Cardiac septum (tissue), 1 donor: ENCODE measurements around the gene RAI14. TPM values are rescaled to one million over a fixed set of nuclear protein-coding genes. Genes with fewer than 3 reads are reported as not detected.
A peak's percentile ranks its signal among the peaks of the same experiment; 100 is the strongest.

Experiments
- DNase-seq: peaks from one replicate; pipeline ENCODE4 v3.0.0-alpha.2; 2020; ENCODE audit warnings: low spot score
- intact Hi-C: fragments of 100-400 bp; cut with DNase I; formaldehyde crosslinking; loops from one replicate; pipeline ENCODE4 v1.14.0; 2022
- long read RNA-seq: library from polyadenylated mRNA; unstranded; transcript quantifications from one replicate; pipeline ENCODE4 v2.0.0, GENCODE V29; 2021
- total RNA-seq: library from RNA; stranded (reverse); fragmentation: NEBNext Ultra II Directional; extraction: Animal tissue kit (Norgen Biotek cat#: 25700); gene quantifications from one replicate; pipeline ENCODE4 v1.2.1, GENCODE V29; 2021
- donor health status: DM: no; HTN: no; CAD: no.

The RAI14 gene
- 17.5 TPM for total RNA-seq
- long read RNA-seq, full-length matches to known transcripts = 9 of 17 reads
- long read RNA-seq, partial matches to known transcripts = 2 of 17 reads
- long read RNA-seq, other reads (novel, unspliced or antisense) = 6 of 17 reads

GRCh38 chr5:34656001-34656699 is at the start of gene RAI14:
RAI14 (plus strand) TSS chr5:34656328; CDS start chr5:34686920, 30,592 bp downstream.
- intact Hi-C loops = loop anchor here (5.0 to 10.0 kb wide), 4 partner anchors 91 to 181 kb away; partner anchors contain the start of gene TTC23L
- peak; percentile 89 for DNase-seq

DNA sequence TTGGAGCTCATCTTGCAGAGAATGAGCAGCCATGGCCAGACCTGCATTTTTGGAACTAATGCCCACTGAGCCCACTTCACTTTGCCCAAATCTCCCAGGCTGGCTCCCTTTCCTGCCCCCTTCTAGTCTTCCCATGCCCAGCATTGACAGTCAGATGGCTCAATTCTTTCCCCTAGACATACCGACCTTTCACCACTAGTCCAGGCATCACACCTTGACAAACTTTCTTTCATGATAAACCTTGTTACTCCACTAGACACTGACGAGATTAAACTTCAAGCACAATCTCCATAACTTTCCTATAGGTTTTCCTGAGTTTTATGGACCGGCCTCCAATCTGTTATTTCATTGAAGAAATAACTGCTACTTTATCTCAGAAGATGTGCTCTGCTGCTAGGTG is 47.8 kb upstream of the RAI14 start:
- intact Hi-C loops = no loop called here
- DNase-seq = no peak

GRCh38 chr5:34608859-34609648 is 47.1 kb upstream of the RAI14 start:
- DNase-seq = no peak
- intact Hi-C loops = no loop called here

- intact Hi-C loops = no loop called here
- no peak for DNase-seq
Measured at GRCh38 chr5:34609951-34610441, 46.1 kb upstream of the RAI14 start.

DNA sequence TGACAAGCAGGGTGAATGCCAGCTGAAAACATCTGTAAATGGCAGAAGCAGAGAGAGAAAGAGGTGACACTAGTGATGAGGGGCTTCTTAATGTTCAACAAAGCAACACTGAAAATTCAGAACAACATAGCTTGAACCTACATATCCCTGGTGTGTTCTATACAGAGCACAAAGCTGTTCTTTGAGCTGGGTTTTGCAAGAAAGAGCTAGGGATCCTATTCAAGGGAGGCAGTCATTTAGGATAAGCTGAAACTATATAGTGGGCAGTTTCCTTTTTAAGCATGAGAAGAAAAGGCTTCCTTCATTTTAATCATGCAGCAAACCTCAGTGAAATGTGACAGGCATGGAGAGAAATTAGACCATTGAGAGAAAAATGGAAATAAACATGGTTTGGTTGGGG is 45.6 kb upstream of the RAI14 start:
- no peak for DNase-seq
- intact Hi-C loops = no loop called here

DNA sequence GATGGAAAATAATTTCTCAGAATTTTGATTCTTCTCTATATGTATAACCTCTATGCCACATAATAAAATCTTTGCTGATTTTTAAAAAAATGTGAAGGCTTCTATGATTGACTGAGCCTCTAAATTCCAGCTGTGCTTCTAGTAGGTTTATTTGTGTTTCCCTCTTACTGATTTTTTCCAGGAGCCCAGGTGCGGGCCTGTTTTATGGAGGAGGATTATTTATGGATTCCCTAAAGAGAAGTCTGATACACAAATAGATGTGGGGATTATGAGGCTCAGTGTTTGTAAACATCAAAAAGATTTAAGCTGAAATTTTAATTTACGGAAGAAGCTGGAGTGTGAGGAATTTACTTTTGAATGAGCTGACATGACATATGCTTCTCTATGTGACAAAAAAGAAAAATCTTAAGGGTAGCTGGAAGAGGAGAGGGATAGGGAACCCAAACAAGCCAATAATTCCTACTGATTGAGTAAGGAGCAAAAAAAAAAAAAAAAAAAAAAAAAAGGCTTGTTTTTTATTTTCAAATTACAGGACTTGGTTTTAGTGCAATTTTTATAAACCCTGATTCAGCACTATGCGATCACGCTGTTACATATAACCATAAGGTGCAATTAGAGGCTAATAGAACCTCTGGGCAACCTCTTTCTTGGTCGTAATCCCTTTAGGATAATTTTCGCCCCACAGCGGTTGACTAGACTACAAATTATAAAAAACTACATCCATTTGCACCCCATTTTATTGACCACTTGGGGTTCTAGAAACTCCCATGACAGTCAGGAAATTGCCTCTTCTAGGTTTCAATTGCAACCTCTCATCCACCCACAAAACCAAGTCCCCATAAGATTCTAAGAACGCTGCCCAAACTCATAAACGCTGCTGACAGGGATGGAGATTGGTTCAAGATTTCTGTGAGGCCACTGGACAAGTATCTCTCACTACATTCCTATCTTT is 44.4 kb upstream of the RAI14 start:
- intact Hi-C loops = no loop called here
- no peak for DNase-seq

GRCh38 chr5:34616651-34617050 is 39.5 kb upstream of the RAI14 start:
- intact Hi-C loops = no loop called here
- no peak for DNase-seq

- no peak for DNase-seq
- intact Hi-C loops = no loop called here
Measured at GRCh38 chr5:34618371-34619065, 37.6 kb upstream of the RAI14 start.

- intact Hi-C loops = no loop called here
- DNase-seq = no peak
Measured at GRCh38 chr5:34620185-34620584, 35.9 kb upstream of the RAI14 start.

DNA sequence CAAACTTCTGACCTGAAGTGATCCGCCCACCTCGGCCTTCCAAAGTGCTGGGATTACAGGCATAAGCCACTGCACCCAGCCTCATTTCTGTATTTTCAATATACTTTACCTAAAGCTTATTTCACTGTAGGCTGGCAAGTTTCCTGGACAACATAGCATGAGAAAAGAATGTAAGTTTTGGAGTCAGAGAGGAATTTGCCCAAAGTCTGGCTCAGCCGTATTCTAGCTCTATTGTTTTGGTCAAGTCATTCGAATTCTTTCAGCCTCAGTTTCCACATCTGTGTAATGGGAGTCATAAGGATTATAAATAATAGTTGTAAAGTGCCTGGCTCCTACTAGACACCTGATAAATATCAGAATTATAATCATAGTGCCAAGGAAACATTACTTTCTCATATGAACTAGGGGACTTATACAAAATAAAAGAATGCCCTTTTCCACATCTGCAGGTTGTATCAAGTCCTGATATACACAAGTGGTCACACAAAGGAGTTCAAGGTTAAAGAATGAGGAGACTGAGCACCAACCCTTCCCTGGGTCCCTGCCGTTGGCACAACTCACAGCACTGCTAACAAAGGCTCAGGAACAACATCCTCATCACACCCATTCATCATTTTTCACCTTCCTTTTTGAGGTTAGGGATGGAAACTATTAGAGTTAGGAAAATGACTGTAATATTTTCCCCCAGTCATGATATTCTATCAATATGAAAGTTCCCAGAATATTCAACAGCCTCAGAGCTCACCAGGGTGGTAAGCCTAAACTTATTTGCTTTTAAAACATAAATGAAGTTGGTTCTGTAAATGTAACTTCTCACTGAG is 34.6 kb upstream of the RAI14 start:
- intact Hi-C loops = no loop called here
- no peak for DNase-seq

- intact Hi-C loops = no loop called here
- no peak for DNase-seq
Measured at GRCh38 chr5:34622098-34622400, 34.1 kb upstream of the RAI14 start.

DNA sequence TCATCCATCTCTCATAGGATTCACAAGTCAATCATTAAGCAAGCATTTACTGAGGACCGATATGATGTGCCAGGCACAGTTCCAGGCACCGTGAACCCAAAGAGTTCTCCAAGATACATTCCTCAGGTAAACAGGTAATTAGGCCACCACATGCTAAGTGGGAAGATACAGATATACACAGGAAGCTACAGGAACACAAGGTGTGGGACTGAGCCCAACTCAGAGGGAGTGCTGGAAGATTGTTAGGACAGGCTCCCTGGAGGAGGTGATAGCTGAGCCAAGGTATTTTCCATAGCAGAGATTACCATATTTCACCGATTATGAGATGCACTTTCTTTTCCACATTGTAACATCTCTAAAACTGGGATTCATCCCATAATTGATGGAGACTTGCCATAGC is 31.4 kb upstream of the RAI14 start:
- DNase-seq = no peak
- intact Hi-C loops = no loop called here

GRCh38 chr5:34625246-34625645 is 30.9 kb upstream of the RAI14 start:
- no peak for DNase-seq
- intact Hi-C loops = no loop called here

GRCh38 chr5:34626036-34626435 is 30.1 kb upstream of the RAI14 start:
- intact Hi-C loops = no loop called here
- no peak for DNase-seq

GRCh38 chr5:34626751-34627150 is 29.4 kb upstream of the RAI14 start:
- intact Hi-C loops = no loop called here
- DNase-seq = no peak

DNA sequence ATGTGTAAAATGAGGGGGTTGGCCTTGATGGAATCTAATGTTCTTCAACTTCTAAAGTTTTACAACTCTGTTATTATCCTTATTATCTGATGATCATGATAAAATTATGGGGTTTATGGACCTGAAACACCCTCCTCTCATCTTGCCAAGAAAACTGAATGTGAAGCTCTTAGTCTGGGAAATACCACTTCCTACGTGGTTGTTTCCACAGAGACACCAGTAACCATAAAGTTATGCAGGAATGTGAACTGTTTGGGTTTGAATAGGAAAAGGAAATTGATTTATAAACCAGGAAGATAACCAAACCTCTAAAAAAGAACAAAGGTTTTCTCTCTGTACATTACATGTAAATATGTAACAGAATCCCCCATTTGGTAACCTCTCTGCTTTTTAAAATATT is 28.3 kb upstream of the RAI14 start:
- no peak for DNase-seq

DNA sequence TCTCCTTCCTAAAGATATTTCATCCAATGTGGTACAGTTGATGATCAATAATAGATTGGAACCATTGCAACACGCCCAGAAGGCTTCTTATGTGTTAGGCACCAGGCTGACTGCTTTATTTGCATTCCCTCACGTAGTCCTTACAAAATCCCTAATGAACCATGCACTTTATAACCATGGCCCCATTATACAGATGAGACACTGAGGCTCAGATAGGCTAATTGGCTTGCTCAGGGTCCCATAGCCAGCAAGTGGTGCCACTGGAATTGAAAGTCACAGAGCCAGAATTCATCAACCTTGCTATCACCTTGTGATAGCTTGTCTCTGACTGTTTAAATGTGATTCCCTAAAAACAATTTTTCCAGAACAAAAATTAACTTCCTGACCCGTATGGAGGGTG is 27.8 kb upstream of the RAI14 start:
- intact Hi-C loops = no loop called here
- no peak for DNase-seq

More for the DNA sequence above, 28.3 kb upstream of the RAI14 start:
- intact Hi-C loops = no loop called here

DNA sequence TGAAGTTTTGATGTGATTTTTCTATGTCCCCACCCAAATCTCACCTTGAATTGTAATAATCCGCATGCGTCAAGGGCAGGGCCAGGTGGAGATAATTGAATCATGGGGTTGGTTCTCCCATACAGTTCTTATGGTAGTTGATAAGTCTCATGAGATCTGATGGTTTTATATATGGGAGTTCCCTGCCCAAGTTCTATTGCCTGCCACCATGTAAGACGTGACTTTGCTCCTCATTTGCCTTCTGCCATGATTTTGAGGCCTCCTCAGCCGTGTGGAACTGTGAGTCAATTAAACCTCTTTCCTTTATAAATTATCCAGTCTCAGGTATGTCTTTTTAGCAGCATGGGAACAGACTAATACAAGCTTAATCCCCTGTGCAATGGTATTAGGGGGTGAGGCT is 25.5 kb upstream of the RAI14 start:
- DNase-seq = no peak
- intact Hi-C loops = no loop called here
